ENCODE measurements around the gene FAM149B1. TPM values are rescaled to one million over a fixed set of nuclear protein-coding genes. Genes with fewer than 3 reads are reported as not detected.

FAM149B1 gene

Small RNA genes within 50 kb of the gene (small RNA-seq; reads per million reads assigned to genes)
- gene RF00019 (ENCODE audit: insufficient read depth) (not detected), gene RNU6-833P (ENCODE audit: insufficient read depth) (not detected), gene SNORA11F (ENCODE audit: insufficient read depth) (1.1 reads per million)

Data from mesendoderm (in vitro differentiated cells).